GM19452 (cell line): ENCODE measurements around the gene TTC3.

Experiments used
- ATAC-seq: cut with Tn5 transposase; IDR thresholded peaks from one replicate; pipeline ENCODE4 v1.9.1; 2021; ENCODE audit not compliant: unreplicated experiment

The TTC3 gene

GRCh38 chr21:37188825-37189224, 115.8 kb downstream of the TTC3 start:
- ATAC-seq, result no peak

- no peak for ATAC-seq
These were observed 119.0 kb downstream of the TTC3 start for GRCh38 chr21:37192019-37192418.

GRCh38 chr21:37193006-37193405, 120.0 kb downstream of the TTC3 start:
- ATAC-seq, result no peak

- no peak for ATAC-seq
These were observed 120.6 kb downstream of the TTC3 start for GRCh38 chr21:37193676-37194075.

- ATAC-seq, result no peak
These were observed 122.0 kb downstream of the TTC3 start for GRCh38 chr21:37195059-37195458.

- no peak for ATAC-seq
These were observed 122.6 kb downstream of the TTC3 start for GRCh38 chr21:37195610-37196009.

- ATAC-seq, result no peak
These were observed 123.8 kb downstream of the TTC3 start for GRCh38 chr21:37196847-37197246.

GRCh38 chr21:37197746-37198145, 124.7 kb downstream of the TTC3 start:
- ATAC-seq, result no peak

- no peak for ATAC-seq
These were observed 126.2 kb downstream of the TTC3 start for GRCh38 chr21:37199057-37199924.

GRCh38 chr21:37200641-37201480, 127.8 kb downstream of the TTC3 start:
- no peak for ATAC-seq

GRCh38 chr21:37202221-37203110, 129.4 kb downstream of the TTC3 start:
- no peak for ATAC-seq

- no peak for ATAC-seq
These were observed 131.5 kb downstream of the TTC3 start for GRCh38 chr21:37204580-37204979.

- ATAC-seq, result no peak
These were observed 133.4 kb downstream of the TTC3 start for GRCh38 chr21:37206496-37206895.

- ATAC-seq, result peak; percentile 52
These were observed 134.5 kb downstream of the TTC3 start for GRCh38 chr21:37207441-37208009.

- ATAC-seq, result peak; percentile 50
These were observed 135.1 kb downstream of the TTC3 start for GRCh38 chr21:37208056-37208721.

- peak; percentile 43 for ATAC-seq
These were observed 135.7 kb downstream of the TTC3 start for GRCh38 chr21:37208741-37209225.

GRCh38 chr21:37210130-37210529, 137.1 kb downstream of the TTC3 start:
- no peak for ATAC-seq

GRCh38 chr21:37210799-37211198, 137.7 kb downstream of the TTC3 start:
- ATAC-seq, result no peak

- no peak for ATAC-seq
These were observed 141.9 kb downstream of the TTC3 start for GRCh38 chr21:37214952-37215351.
